ENCODE data around the gene DCLK1. TPM values are rescaled to one million over a fixed set of nuclear protein-coding genes. Genes with fewer than 3 reads are reported as not detected.

DCLK1 gene
- total and polyA plus RNA-seq, 2 experiments from 2014 or later = 0.48 to 0.65 TPM

- H3K79me2 ChIP-seq (ENCODE audit: insufficient read depth) = no peaks in the 10 kb centered on the region
- H3K4me2 ChIP-seq (ENCODE audit: unreplicated experiment) = no peak overlapping the region
- no peak overlapping the region for H3K27ac ChIP-seq
- H3K4me3 ChIP-seq = no peak overlapping the region
- no peak for DNase-seq
- no peaks in the 10 kb centered on the region for H3K4me1 ChIP-seq (ENCODE audit: insufficient read depth)
- H3F3A ChIP-seq (ENCODE audit: insufficient read depth) = no peaks in the 10 kb centered on the region
- no peaks in the 10 kb centered on the region for H4K20me1 ChIP-seq (ENCODE audit: insufficient read depth)
- no peak overlapping the region for H2AFZ ChIP-seq
- no peak for TF ChIP-seq EZH2 (IDR thresholded peaks at IDR 0.05; ENCODE audit: insufficient read depth, poor library complexity, severe bottlenecking)
- no peak for TF ChIP-seq EZH2phosphoT487 (IDR thresholded peaks at IDR 0.05; ENCODE audit: insufficient read depth, low read depth)
- in situ Hi-C loops (cut with MboI) = no loop called here
- H3K36me3 ChIP-seq (ENCODE audit: low read depth) = no peaks in the 10 kb centered on the region
- no peaks in the 10 kb centered on the region for H3K9me3 ChIP-seq (ENCODE audit: low read depth)
- no peaks in the 10 kb centered on the region for H3K27me3 ChIP-seq (replicated peaks; ENCODE audit: insufficient read depth)
- no peaks in the 10 kb centered on the region for H3K9me2 ChIP-seq (ENCODE audit: insufficient read depth)
- WGBS, 2 experiments (ENCODE audit: low coverage in 1 of 2, low lambda C conversion rate in 2 of 2, missing lambda C conversion rate in 2 of 2) = 88 to 90% methylated on average over 4 of the region's 4 CpGs
- H3K9ac ChIP-seq = no peak overlapping the region
These were observed 398.6 kb downstream of the DCLK1 start for GRCh38 chr13:35732565-35732964.

- Histone ChIP-seq H3K4me3 (no peak overlapping the region), H3K9me2 (ENCODE audit: insufficient read depth) (no peaks in the 10 kb centered on the region), H3K36me3 (ENCODE audit: low read depth) (no peaks in the 10 kb centered on the region), H3K4me1 (ENCODE audit: insufficient read depth) (no peaks in the 10 kb centered on the region), H3K4me2 (ENCODE audit: unreplicated experiment) (no peak overlapping the region), H3K27ac (no peak overlapping the region), H3K79me2 (ENCODE audit: insufficient read depth) (no peaks in the 10 kb centered on the region), H2AFZ (no peak overlapping the region), H3F3A (ENCODE audit: insufficient read depth) (no peaks in the 10 kb centered on the region), H3K27me3 (replicated peaks; ENCODE audit: insufficient read depth) (no peaks in the 10 kb centered on the region), H4K20me1 (ENCODE audit: insufficient read depth) (no peaks in the 10 kb centered on the region), H3K9ac (no peak overlapping the region), H3K9me3 (ENCODE audit: low read depth) (no peaks in the 10 kb centered on the region)
- TF ChIP-seq EZH2phosphoT487 (IDR thresholded peaks at IDR 0.05; ENCODE audit: insufficient read depth, low read depth) (no peak), EZH2 (IDR thresholded peaks at IDR 0.05; ENCODE audit: insufficient read depth, poor library complexity, severe bottlenecking) (no peak)
- 86 to 94% methylated on average over 4 of the region's 4 CpGs for WGBS, 2 experiments (ENCODE audit: low coverage in 1 of 2, low lambda C conversion rate in 2 of 2, missing lambda C conversion rate in 2 of 2)
- in situ Hi-C loops (cut with MboI) = no loop called here
- no peak for DNase-seq
These were observed 399.7 kb downstream of the DCLK1 start for GRCh38 chr13:35731471-35731870.

GRCh38 chr13:35729926-35730627, 401.1 kb downstream of the DCLK1 start:
- H4K20me1 ChIP-seq (ENCODE audit: insufficient read depth) = no peaks in the 10 kb centered on the region
- no peaks in the 10 kb centered on the region for H3K9me2 ChIP-seq (ENCODE audit: insufficient read depth)
- no peak overlapping the region for H2AFZ ChIP-seq
- no peak overlapping the region for H3K9ac ChIP-seq
- in situ Hi-C loops (cut with MboI) = loop anchor here (10.0 kb wide), 1 partner anchor 255 kb away; the partner anchor contains the start of gene MAB21L1
- H3F3A ChIP-seq (ENCODE audit: insufficient read depth) = peaks cover 4% of the 10 kb centered on the region; the same call in 1 of the 2 replicates
- peaks cover under 1% of the 10 kb centered on the region; the same call in 1 of the 2 replicates for H3K4me1 ChIP-seq (ENCODE audit: insufficient read depth)
- H3K4me3 ChIP-seq = no peak overlapping the region
- no peaks in the 10 kb centered on the region for H3K36me3 ChIP-seq (ENCODE audit: low read depth)
- no peak overlapping the region for H3K27ac ChIP-seq
- H3K4me2 ChIP-seq (ENCODE audit: unreplicated experiment) = no peak overlapping the region
- DNase-seq = no peak
- WGBS, 2 experiments (ENCODE audit: low coverage in 1 of 2, low lambda C conversion rate in 2 of 2, missing lambda C conversion rate in 2 of 2) = 70 to 82% methylated on average over 5 of the region's 5 CpGs
- no peak for TF ChIP-seq EZH2phosphoT487 (IDR thresholded peaks at IDR 0.05; ENCODE audit: insufficient read depth, low read depth)
- TF ChIP-seq EZH2 (IDR thresholded peaks at IDR 0.05; ENCODE audit: insufficient read depth, poor library complexity, severe bottlenecking) = no peak
- H3K27me3 ChIP-seq (replicated peaks; ENCODE audit: insufficient read depth) = no peaks in the 10 kb centered on the region
- H3K9me3 ChIP-seq (ENCODE audit: low read depth) = no peaks in the 10 kb centered on the region
- H3K79me2 ChIP-seq (ENCODE audit: insufficient read depth) = no peaks in the 10 kb centered on the region

GRCh38 chr13:35727881-35728280, 403.3 kb downstream of the DCLK1 start:
- H3K9me3 ChIP-seq (ENCODE audit: low read depth) = no peaks in the 10 kb centered on the region
- no peak overlapping the region for H2AFZ ChIP-seq
- H3K27me3 ChIP-seq (replicated peaks; ENCODE audit: insufficient read depth) = no peaks in the 10 kb centered on the region
- H4K20me1 ChIP-seq (ENCODE audit: insufficient read depth) = no peaks in the 10 kb centered on the region
- no peak for DNase-seq
- H3K9me2 ChIP-seq (ENCODE audit: insufficient read depth) = no peaks in the 10 kb centered on the region
- WGBS, 2 experiments (ENCODE audit: low coverage in 1 of 2, low lambda C conversion rate in 2 of 2, missing lambda C conversion rate in 2 of 2) = 61 to 65% methylated on average over 6 of the region's 6 CpGs
- TF ChIP-seq EZH2 (IDR thresholded peaks at IDR 0.05; ENCODE audit: insufficient read depth, poor library complexity, severe bottlenecking) (no peak), EZH2phosphoT487 (IDR thresholded peaks at IDR 0.05; ENCODE audit: insufficient read depth, low read depth) (no peak)
- no peak overlapping the region for H3K27ac ChIP-seq
- H3K4me1 ChIP-seq (ENCODE audit: insufficient read depth) = peaks cover 23% of the 10 kb centered on the region
- H3K4me3 ChIP-seq = no peak overlapping the region
- no peak overlapping the region for H3K4me2 ChIP-seq (ENCODE audit: unreplicated experiment)
- H3K79me2 ChIP-seq (ENCODE audit: insufficient read depth) = no peaks in the 10 kb centered on the region
- no peak overlapping the region for H3K9ac ChIP-seq
- no peaks in the 10 kb centered on the region for H3K36me3 ChIP-seq (ENCODE audit: low read depth)
- peaks cover 26% of the 10 kb centered on the region for H3F3A ChIP-seq (ENCODE audit: insufficient read depth)
- in situ Hi-C loops (cut with MboI) = loop anchor here (10.0 kb wide), 1 partner anchor 253 kb away; the partner anchor contains the start of gene MAB21L1
